GM12891 (cell line): ENCODE measurements around the gene FAM78B.
A peak's percentile ranks its signal among the peaks of the same experiment; 100 is the strongest.

Experiments
- DNase-seq: peaks from one replicate; pipeline ENCODE4 v3.0.0; 2011; ENCODE audit warnings: low spot score; ENCODE audit not compliant: insufficient read length
- FAIRE-seq: peaks from 2 replicates; lab custom pipeline; 2011; peaks lifted over from hg19 to GRCh38; lab: Jason Lieb, UNC
- PAX5 ChIP-seq: IDR thresholded peaks from 2 replicates; pipeline ENCODE4 v1.6.1; 2011; ENCODE audit warnings: low read length, moderate library complexity, mild to moderate bottlenecking; ENCODE audit not compliant: insufficient read depth, severe bottlenecking
- POLR2A ChIP-seq: IDR thresholded peaks from 2 replicates; pipeline ENCODE4 v1.6.1; 2011; ENCODE audit warnings: low read depth, low read length, control low read depth
- POLR2AphosphoS5 ChIP-seq: IDR thresholded peaks from 2 replicates; pipeline ENCODE4 v1.6.1; 2011; ENCODE audit warnings: low read depth, low read length, control low read depth
- POU2F2 ChIP-seq: IDR thresholded peaks from 2 replicates; pipeline ENCODE4 v1.6.1; 2011; ENCODE audit warnings: low read depth, mild to moderate bottlenecking, control low read depth, low read length, moderate library complexity
- SPI1 ChIP-seq: IDR thresholded peaks from 2 replicates; pipeline ENCODE4 v1.6.1; 2011; ENCODE audit warnings: low read depth, low read length, control low read depth
- TAF1 ChIP-seq: IDR thresholded peaks from 2 replicates; pipeline ENCODE4 v1.6.1; 2011; ENCODE audit warnings: low read depth, low read length, control low read depth

Gene FAM78B

DNA sequence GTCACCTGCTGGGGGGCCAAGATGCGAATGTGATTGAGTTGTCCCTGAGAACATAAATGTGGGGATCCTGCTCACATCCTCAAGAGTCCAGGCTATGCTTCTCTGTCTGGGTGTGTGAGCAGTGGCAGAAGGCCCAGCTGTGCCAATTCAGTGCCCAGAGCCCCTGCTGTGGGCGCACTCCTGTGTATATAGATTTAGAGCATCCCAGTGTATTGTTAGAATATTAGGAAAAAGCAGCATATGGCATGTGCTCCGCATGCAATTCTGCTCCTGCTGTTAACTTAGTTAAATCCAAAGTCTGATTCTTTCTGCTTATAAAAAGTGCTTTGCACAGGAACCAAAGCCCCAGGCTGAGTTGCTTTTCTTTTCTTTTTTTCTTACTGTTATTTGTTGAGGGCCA lies 37.8 kb downstream of the FAM78B start:
- TF ChIP-seq PAX5, result no peak
- TF ChIP-seq POLR2AphosphoS5, result no peak
- no peak for TF ChIP-seq POU2F2
- TF ChIP-seq TAF1, result no peak
- no peak for TF ChIP-seq SPI1
- TF ChIP-seq POLR2A, result no peak
- FAIRE-seq (no peak), DNase-seq (no peak)

DNA sequence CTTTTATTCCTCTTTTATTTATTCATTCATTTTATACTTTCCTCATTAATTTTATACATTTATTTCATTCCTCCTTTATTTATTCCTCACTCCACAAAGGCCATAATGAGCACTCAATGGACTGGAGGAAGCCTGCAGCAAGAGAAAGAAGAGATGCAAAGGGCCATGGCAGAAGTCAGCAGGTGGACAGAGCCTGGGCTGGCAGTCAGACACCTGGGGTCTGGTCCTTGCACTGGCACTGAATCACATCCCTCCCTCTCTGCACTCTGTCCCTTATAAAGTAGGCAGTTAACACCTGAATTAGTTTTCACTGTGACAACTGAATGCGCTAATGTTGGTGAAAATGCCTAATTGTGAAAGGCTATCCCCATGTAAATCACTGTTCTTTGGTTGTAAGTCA lies 38.6 kb downstream of the FAM78B start:
- TF ChIP-seq POLR2AphosphoS5 (no peak), PAX5 (no peak), POU2F2 (no peak), TAF1 (no peak), POLR2A (no peak), SPI1 (no peak)
- no peak for DNase-seq
- peak; percentile 28 for FAIRE-seq

DNA sequence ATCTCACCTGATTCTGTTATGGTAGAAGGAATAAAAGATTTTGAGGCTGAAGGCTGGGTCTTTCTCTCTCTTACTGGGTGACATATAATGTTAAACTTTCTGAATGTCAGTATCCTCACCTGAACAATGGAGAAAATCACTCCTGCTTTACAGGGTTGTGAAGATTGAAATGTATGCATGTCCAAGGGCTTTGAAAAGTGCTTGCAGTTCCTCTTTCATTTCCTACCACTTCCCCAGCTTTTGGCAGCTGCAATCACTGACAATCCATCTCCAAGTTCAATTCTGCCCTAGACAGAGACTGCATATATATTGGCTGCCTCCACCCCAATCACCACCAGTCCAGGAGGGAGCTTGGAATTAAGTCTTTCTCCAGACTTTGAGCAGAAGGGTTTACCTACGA lies 39.8 kb downstream of the FAM78B start:
- FAIRE-seq (no peak), DNase-seq (no peak)
- no peak for TF ChIP-seq PAX5
- peak; percentile 78 for TF ChIP-seq SPI1

GRCh38 chr1:166122873-166123466 lies 43.8 kb downstream of the FAM78B start:
- FAIRE-seq (no peak), DNase-seq (no peak)
- TF ChIP-seq POLR2A, result no peak
- TF ChIP-seq TAF1, result no peak
- no peak for TF ChIP-seq POU2F2
- TF ChIP-seq SPI1, result no peak
- TF ChIP-seq POLR2AphosphoS5, result no peak
- no peak for TF ChIP-seq PAX5

GRCh38 chr1:166121010-166121409 lies 45.8 kb downstream of the FAM78B start:
- TF ChIP-seq SPI1, result no peak
- no peak for TF ChIP-seq POLR2A
- DNase-seq, result no peak
- no peak for FAIRE-seq

- no peak for DNase-seq
- FAIRE-seq, result no peak
Observed at GRCh38 chr1:166120281-166120680, 46.5 kb downstream of the FAM78B start.

GRCh38 chr1:166119471-166119965 lies 47.3 kb downstream of the FAM78B start:
- TF ChIP-seq POLR2AphosphoS5 (no peak), POLR2A (no peak), SPI1 (no peak), PAX5 (no peak), POU2F2 (no peak), TAF1 (no peak)
- FAIRE-seq (no peak), DNase-seq (no peak)

More at GRCh38 chr1:166120281-166120680, 46.5 kb downstream of the FAM78B start:
- TF ChIP-seq PAX5 (no peak), TAF1 (no peak), POLR2A (no peak), SPI1 (no peak), POLR2AphosphoS5 (no peak), POU2F2 (no peak)

DNA sequence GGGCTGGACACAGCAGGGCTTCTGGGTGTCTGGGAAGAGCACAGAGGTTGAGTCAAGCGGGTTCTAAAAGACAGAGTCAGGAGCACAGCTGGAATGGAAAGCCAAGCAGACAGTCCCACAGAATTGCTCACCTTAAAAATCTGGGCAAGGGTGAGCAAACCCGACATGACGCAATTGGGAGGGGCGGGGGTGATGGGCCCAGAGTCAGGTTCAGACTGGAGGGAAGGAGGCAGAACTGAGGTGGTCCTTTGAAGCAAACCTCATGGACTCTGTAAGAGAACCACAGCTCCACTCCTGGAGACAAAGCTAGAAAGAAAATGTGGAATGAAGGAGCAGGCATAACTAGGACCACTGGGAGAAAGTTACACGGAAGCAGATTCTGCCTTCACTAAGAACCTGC lies 49.0 kb downstream of the FAM78B start:
- DNase-seq (no peak), FAIRE-seq (no peak)
- TF ChIP-seq SPI1 (no peak), POLR2A (no peak), PAX5 (no peak), POU2F2 (no peak), TAF1 (no peak), POLR2AphosphoS5 (no peak)

DNA sequence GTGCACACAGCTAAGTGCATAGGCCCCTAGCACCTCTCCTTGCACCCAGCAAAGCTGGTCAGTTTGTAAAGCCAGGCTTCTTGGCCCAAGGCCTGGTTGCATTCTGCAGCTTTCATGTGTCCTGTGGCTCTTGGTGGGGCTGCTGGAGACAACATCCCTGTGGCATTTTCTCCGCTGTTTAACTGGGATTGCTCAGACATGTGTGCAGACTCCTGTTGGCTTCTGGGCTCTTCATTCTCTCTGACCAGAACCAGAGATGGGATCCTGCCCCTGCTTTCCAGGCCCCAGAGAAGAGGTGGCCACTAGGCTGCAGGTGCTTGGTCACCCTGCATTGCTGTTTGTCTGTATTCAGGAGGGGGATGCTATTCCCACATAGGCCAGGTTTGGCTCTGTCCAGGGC lies 50.8 kb downstream of the FAM78B start:
- no peak for TF ChIP-seq POLR2A
- no peak for DNase-seq
- no peak for FAIRE-seq

- TF ChIP-seq POLR2AphosphoS5 (no peak), PAX5 (no peak), POLR2A (no peak), TAF1 (no peak), POU2F2 (no peak), SPI1 (no peak)
- no peak for FAIRE-seq
- DNase-seq, result no peak
Observed at GRCh38 chr1:166114419-166114818, 52.4 kb downstream of the FAM78B start.
